SK-N-SH (cell line): ENCODE data around the gene ARID1B. TPM values are rescaled to one million over a fixed set of nuclear protein-coding genes. Genes with fewer than 3 reads are reported as not detected.

Source experiments
- CTCF ChIA-PET: fragments of 300-600, 350-600 bp; formaldehyde crosslinking; extraction: SDS; loops from one replicate; lab custom pipeline; 2021; lab: Yijun Ruan, JAX
- POLR2A ChIA-PET: fragments of 350-600 bp; sonication (Branson Sonifier 250); formaldehyde crosslinking; extraction: SDS; loops from one replicate; lab custom pipeline; 2020; ENCODE audit warnings: antibody characterized with exemption, inconsistent platforms; lab: Yijun Ruan, JAX
- DNase-seq: peaks from one replicate; pipeline ENCODE4 v3.0.0; 2012
- H2AFZ ChIP-seq: fragments of 200-600 bp; sonication (generic); 2 replicates; pipeline ENCODE4 v1.8.1; 2016; ENCODE audit warnings: antibody characterized with exemption, mild to moderate bottlenecking, low read depth
- H3F3A ChIP-seq: fragments of 200-600 bp; sonication (generic); replicated peaks from 2 replicates; pipeline ENCODE3; 2016; ENCODE audit warnings: antibody characterized with exemption, mild to moderate bottlenecking; ENCODE audit not compliant: insufficient read depth
- H3K27ac ChIP-seq, 2 experiments: fragments of 200-500 bp in 1 of 2; fragments of 200-600 bp in 1 of 2; sonication (Bioruptor generic) in 1 of 2; sonication (generic), shearing (Covaris generic) in 1 of 2; 2 replicates each; pipeline versions ENCODE4 v1.5.1 to v1.6.1; 2014 to 2016; ENCODE audit warnings: low read depth in 2 of 2, inconsistent platforms in 1 of 2, low read length in 1 of 2, mild to moderate bottlenecking in 1 of 2, mixed read lengths in 1 of 2
- H3K27me3 ChIP-seq: fragments of 200-600 bp; sonication (generic), shearing (Covaris generic); 2 replicates; pipeline ENCODE4 v1.6.1; 2016; ENCODE audit warnings: mixed run types; ENCODE audit not compliant: insufficient read depth
- H3K36me3 ChIP-seq, 2 experiments: fragments of 200-500 bp in 1 of 2; fragments of 200-600 bp in 1 of 2; sonication (Bioruptor generic) in 1 of 2; sonication (generic) in 1 of 2; replicated peaks in 1 of 2; 2 replicates each; pipeline versions ENCODE3 to v1.5.1; 2014 to 2016; ENCODE audit warnings: low read length in 1 of 2, mild to moderate bottlenecking in 1 of 2; ENCODE audit not compliant: insufficient read depth in 2 of 2, control insufficient read depth in 1 of 2
- H3K4me1 ChIP-seq, 2 experiments: fragments of 200-500 bp in 1 of 2; fragments of 200-600 bp in 1 of 2; sonication (Bioruptor generic) in 1 of 2; sonication (generic), shearing (Covaris generic) in 1 of 2; 2 replicates each; pipeline versions ENCODE4 v1.5.1 to v1.6.1; 2014 to 2016; ENCODE audit warnings: low read depth in 1 of 2, low read length in 1 of 2, mixed run types in 1 of 2; ENCODE audit not compliant: insufficient read depth in 2 of 2, control insufficient read depth in 1 of 2
- H3K4me2 ChIP-seq: fragments of 200-600 bp; sonication (generic), shearing (Covaris generic); 2 replicates; pipeline ENCODE4 v1.6.1; 2017; ENCODE audit warnings: mixed run types
- H3K4me3 ChIP-seq, 2 experiments: fragments of 200-500 bp in 1 of 2; fragments of 200-600 bp in 1 of 2; sonication (Bioruptor generic) in 1 of 2; sonication (generic), shearing (Covaris generic) in 1 of 2; 2 replicates each; pipeline versions ENCODE4 v1.5.1 to v1.8.1; 2014 to 2016; ENCODE audit warnings: low read depth in 2 of 2, inconsistent platforms in 1 of 2, low read length in 1 of 2, mild to moderate bottlenecking in 1 of 2, mixed read lengths in 1 of 2, moderate library complexity in 1 of 2
- H3K79me2 ChIP-seq: fragments of 200-600 bp; sonication (generic); 2 replicates; pipeline ENCODE4 v1.8.1; 2017; ENCODE audit warnings: mild to moderate bottlenecking; ENCODE audit not compliant: insufficient read depth
- H3K9ac ChIP-seq: fragments of 200-600 bp; sonication (generic); 2 replicates; pipeline ENCODE4 v1.6.1; 2017; ENCODE audit warnings: mixed run types
- H3K9me2 ChIP-seq: fragments of 200-600 bp; sonication (generic); 2 replicates; pipeline ENCODE4 v1.6.1; 2017; ENCODE audit warnings: mixed run types
- H3K9me3 ChIP-seq: fragments of 200-600 bp; sonication (generic); 2 replicates; pipeline ENCODE4 v1.6.1; 2017; ENCODE audit warnings: mixed run types, mild to moderate bottlenecking, moderate library complexity
- H4K20me1 ChIP-seq: fragments of 200-600 bp; sonication (generic); 2 replicates; pipeline ENCODE4 v1.6.1; 2017; ENCODE audit warnings: mild to moderate bottlenecking, mixed run types; ENCODE audit not compliant: insufficient read depth
- ELF1 ChIP-seq: IDR thresholded peaks from 2 replicates; pipeline ENCODE4 v1.4.0; 2012
- EZH2phosphoT487 ChIP-seq: fragments of 200-600 bp; sonication (generic); IDR thresholded peaks from 2 replicates; pipeline ENCODE4 v1.6.1; 2017; ENCODE audit warnings: low read depth, mixed run types, mild to moderate bottlenecking, antibody characterized with exemption, moderate library complexity, borderline replicate concordance
- FOXJ3 ChIP-seq: sonication (generic); formaldehyde crosslinking; IDR thresholded peaks from 2 replicates; pipeline ENCODE4 v1.5.1; 2020; ENCODE audit warnings: mild to moderate bottlenecking, missing genetic modification reagents
- IRF3 ChIP-seq: fragments of 150-350 bp; IDR thresholded peaks from 2 replicates; pipeline ENCODE4 v1.6.1; 2016; ENCODE audit warnings: mild to moderate bottlenecking, low read depth, low read length
- JUND ChIP-seq: IDR thresholded peaks from 2 replicates; pipeline ENCODE4 v1.4.0; 2012
- NFIC ChIP-seq: IDR thresholded peaks from 2 replicates; pipeline ENCODE4 v1.4.0; 2012; ENCODE audit warnings: borderline replicate concordance
- TAF1 ChIP-seq: IDR thresholded peaks from 2 replicates; pipeline ENCODE4 v1.6.1; 2012; ENCODE audit warnings: low read depth, mild to moderate bottlenecking, low read length, moderate library complexity, borderline replicate concordance
- TCF12 ChIP-seq: IDR thresholded peaks from 2 replicates; pipeline ENCODE4 v1.4.0; 2012
- TEAD4 ChIP-seq: IDR thresholded peaks from 2 replicates; pipeline ENCODE4 v1.4.0; 2012; ENCODE audit warnings: mild to moderate bottlenecking, borderline replicate concordance; ENCODE audit not compliant: insufficient read depth
- ZBTB33 ChIP-seq: IDR thresholded peaks from 2 replicates; pipeline ENCODE4 v1.4.0; 2012; ENCODE audit warnings: low read depth, borderline replicate concordance
- WGBS: methylation state at CpG from one replicate; pipeline ENCODE4 v1.1.6; 2017; ENCODE audit warnings: low lambda C conversion rate; 5-methylcytosine and 5-hydroxymethylcytosine counted together
- polyA plus RNA-seq, 3 experiments: library from polyadenylated mRNA; depleted of rRNA; stranded (reverse); fragments of >200 nt; gene quantifications; 2 replicates each; pipeline ENCODE4 v1.2.3, GENCODE V29; 2012
- TF ChIP-seq, protein P1 (sequence below): IDR thresholded peaks from 2 replicates; pipeline ENCODE4 v1.4.0; 2012; ENCODE audit warnings: low read depth, borderline replicate concordance
- TF ChIP-seq, protein P2 (sequence below): IDR thresholded peaks from 2 replicates; pipeline ENCODE4 v1.6.1; 2012; ENCODE audit warnings: mild to moderate bottlenecking, low read depth, low read length, moderate library complexity

The ARID1B gene
- polyA plus RNA-seq, 1 of the 3 experiments (the other 2 are of a cell fraction), result 13.6 TPM

DNA sequence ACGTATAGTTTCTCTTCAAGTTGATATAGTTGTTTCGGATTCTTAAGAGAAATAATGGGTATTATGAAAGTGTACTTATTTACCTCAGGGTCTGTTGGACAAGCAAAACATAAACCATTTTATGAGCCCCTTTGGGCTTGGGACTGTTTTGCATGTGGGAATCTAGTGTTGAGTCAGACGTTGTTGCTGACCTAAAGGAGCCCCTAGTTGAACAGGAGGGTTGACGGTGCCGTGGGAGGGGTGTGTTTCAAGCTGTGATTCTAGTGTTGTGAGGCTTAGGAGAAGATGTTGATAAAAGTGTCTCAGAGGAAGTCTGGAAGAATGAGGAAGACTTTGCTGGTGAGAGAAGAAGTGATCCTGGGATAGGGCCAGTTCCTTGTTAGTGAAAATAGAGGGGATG, 140.0 kb downstream of the ARID1B start:
- Histone ChIP-seq H3K4me1 (peaks cover 0 to 13% of the 10 kb centered on the region in 2 experiments; a peak in 2 of 4 replicates), H3K4me3 (no peak overlapping the region), H3K27me3 (no peaks in the 10 kb centered on the region), H3K36me3 (no peaks in the 10 kb centered on the region), H3K27ac (no peak overlapping the region), H3F3A (peaks cover 4% of the 10 kb centered on the region), H2AFZ (no peak overlapping the region), H4K20me1 (peaks cover 45% of the 10 kb centered on the region), H3K79me2 (peaks cover 85% of the 10 kb centered on the region), H3K9me2 (no peaks in the 10 kb centered on the region), H3K9ac (no peak overlapping the region), H3K4me2 (no peak overlapping the region), H3K9me3 (no peaks in the 10 kb centered on the region)
- CTCF ChIA-PET, result no interaction called here
- POLR2A ChIA-PET, result no interaction called here
- DNase-seq, result no peak
- WGBS, result 93% methylated on average over 5 of the region's 5 CpGs
- no peak for TF ChIP-seq TCF12
- TF ChIP-seq, protein P1, sequence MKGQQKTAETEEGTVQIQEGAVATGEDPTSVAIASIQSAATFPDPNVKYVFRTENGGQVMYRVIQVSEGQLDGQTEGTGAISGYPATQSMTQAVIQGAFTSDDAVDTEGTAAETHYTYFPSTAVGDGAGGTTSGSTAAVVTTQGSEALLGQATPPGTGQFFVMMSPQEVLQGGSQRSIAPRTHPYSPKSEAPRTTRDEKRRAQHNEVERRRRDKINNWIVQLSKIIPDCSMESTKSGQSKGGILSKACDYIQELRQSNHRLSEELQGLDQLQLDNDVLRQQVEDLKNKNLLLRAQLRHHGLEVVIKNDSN, result no peak
- no peak for TF ChIP-seq IRF3
- TF ChIP-seq TAF1, result no peak
- TF ChIP-seq JUND, result no peak
- TF ChIP-seq FOXJ3 (CRISPR knock-in tag), result no peak
- no peak for TF ChIP-seq ELF1
- TF ChIP-seq NFIC, result no peak
- no peak for TF ChIP-seq TEAD4
- TF ChIP-seq ZBTB33, result no peak
- no peak for TF ChIP-seq EZH2phosphoT487
- TF ChIP-seq, protein P2, sequence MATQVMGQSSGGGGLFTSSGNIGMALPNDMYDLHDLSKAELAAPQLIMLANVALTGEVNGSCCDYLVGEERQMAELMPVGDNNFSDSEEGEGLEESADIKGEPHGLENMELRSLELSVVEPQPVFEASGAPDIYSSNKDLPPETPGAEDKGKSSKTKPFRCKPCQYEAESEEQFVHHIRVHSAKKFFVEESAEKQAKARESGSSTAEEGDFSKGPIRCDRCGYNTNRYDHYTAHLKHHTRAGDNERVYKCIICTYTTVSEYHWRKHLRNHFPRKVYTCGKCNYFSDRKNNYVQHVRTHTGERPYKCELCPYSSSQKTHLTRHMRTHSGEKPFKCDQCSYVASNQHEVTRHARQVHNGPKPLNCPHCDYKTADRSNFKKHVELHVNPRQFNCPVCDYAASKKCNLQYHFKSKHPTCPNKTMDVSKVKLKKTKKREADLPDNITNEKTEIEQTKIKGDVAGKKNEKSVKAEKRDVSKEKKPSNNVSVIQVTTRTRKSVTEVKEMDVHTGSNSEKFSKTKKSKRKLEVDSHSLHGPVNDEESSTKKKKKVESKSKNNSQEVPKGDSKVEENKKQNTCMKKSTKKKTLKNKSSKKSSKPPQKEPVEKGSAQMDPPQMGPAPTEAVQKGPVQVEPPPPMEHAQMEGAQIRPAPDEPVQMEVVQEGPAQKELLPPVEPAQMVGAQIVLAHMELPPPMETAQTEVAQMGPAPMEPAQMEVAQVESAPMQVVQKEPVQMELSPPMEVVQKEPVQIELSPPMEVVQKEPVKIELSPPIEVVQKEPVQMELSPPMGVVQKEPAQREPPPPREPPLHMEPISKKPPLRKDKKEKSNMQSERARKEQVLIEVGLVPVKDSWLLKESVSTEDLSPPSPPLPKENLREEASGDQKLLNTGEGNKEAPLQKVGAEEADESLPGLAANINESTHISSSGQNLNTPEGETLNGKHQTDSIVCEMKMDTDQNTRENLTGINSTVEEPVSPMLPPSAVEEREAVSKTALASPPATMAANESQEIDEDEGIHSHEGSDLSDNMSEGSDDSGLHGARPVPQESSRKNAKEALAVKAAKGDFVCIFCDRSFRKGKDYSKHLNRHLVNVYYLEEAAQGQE, result no peak
